Forelimb muscle (tissue), 1 donor: ENCODE data around the gene RLBP1. TPM values are rescaled to one million over a fixed set of nuclear protein-coding genes. Genes with fewer than 3 reads are reported as not detected.
"Not testable (repeated sequence)": the region's sequence is repeated elsewhere in the genome, so short reads cannot be mapped to it uniquely, and the experiment has no call there.

ENCODE experiments used
- DNase-seq: peaks from one replicate; pipeline ENCODE4 v3.0.0-alpha.2; 2013; ENCODE audit warnings: low read depth
- polyA plus RNA-seq: library from polyadenylated mRNA; unstranded; fragments of 120-200 nt; gene quantifications from one replicate; pipeline ENCODE4 v1.2.1, GENCODE V29; 2013; ENCODE audit not compliant: insufficient read length

Gene RLBP1
- polyA plus RNA-seq = 0.28 TPM

DNA sequence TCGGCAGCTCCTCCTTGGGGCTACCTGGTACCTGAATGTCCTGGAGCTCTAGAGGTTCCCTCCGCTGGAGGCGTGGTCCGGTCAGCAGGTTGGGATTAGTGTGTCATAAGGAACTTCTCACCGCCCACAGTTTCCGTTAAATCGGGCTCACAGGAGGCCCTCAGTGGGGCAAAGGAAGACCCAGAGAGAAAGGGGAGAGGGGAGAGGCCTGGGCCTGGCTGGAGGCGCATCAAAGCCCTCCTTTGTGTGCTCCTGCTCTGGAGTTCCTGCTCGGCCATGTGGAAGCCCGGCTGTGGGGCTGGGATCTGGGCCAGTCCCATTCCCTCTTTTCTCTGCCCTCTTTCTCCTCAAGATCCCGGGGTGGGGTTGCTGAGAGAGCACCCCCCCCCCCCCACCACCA lies at the start of gene RLBP1:
Gene RLBP1 (minus strand): TSS at position 37 of the 400 bp plus-strand sequence. CDS start 2,604 bp downstream, outside the sequence.
- DNase-seq = no peak

DNA sequence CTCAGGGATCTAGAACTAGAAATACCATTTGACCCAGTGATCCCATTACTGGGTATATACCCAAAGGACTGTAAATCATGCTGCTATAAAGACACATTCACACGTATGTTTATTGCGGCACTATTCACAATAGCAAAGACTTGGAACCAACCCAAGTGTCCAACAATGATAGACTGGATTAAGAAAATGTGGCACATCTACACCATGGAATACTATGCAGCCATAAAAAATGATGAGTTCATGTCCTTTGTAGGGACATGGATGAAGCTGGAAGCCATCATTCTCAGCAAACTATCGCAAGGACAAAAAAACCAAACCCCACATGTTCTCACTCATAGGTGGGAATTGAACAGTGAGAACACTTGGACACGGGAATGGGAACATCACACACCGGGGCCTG lies 28.8 kb upstream of the RLBP1 start:
- DNase-seq = not testable (repeated sequence)

DNA sequence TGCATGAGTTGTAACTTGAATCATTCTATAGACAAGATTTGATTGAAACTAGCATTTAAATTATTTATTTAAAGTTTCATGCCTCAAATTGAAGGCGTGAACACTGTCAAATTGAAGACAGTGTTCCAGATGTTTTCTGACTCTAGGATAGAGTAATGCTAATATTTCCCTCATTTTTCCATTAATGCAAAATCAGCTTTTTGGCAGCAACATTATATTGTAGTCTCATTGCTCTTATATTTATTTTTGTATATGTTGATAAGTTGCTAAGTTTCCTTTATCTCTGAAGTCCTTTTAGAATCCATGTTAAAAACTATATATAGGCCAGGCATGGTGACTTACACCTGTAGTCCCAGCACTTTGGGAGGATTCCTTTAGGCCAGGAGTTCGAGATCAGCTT lies 27.2 kb upstream of the RLBP1 start:
- DNase-seq = no peak

DNA sequence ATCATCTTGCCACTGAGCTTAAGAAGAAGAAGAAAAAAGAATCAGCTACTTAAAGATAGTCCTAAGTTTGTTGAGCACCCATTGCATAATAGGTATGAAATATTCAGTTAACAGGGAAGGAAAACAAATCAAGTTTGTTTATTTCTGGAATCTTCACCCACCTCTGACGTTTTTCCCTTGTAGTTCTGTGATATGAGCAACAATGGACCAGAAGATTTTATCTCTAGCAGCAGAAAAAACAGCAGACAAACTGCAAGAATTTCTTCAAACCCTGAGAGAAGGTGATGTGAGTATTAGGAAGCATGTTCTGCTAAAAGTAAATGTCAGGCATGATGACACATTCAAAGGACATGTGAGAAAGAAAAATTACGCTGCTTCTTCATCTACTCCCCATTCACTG lies 26.1 kb upstream of the RLBP1 start:
- DNase-seq = no peak

DNA sequence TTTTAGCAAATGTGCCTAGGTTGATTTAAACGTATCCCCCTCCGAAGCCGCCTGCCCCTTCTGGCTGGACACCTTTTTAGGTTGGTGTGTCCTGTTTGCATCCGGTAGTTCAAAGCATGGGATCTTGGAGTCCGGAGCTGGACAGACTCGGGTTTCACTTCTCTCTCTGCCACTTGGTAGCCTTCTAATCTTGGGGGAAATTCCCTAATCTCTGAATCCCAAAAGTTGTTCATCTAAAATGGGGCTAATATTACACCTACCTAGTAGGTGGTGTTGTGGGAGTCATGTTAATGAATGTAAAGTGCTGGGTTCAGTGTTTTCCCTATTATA lies 23.2 kb upstream of the RLBP1 start:
- no peak for DNase-seq

DNA sequence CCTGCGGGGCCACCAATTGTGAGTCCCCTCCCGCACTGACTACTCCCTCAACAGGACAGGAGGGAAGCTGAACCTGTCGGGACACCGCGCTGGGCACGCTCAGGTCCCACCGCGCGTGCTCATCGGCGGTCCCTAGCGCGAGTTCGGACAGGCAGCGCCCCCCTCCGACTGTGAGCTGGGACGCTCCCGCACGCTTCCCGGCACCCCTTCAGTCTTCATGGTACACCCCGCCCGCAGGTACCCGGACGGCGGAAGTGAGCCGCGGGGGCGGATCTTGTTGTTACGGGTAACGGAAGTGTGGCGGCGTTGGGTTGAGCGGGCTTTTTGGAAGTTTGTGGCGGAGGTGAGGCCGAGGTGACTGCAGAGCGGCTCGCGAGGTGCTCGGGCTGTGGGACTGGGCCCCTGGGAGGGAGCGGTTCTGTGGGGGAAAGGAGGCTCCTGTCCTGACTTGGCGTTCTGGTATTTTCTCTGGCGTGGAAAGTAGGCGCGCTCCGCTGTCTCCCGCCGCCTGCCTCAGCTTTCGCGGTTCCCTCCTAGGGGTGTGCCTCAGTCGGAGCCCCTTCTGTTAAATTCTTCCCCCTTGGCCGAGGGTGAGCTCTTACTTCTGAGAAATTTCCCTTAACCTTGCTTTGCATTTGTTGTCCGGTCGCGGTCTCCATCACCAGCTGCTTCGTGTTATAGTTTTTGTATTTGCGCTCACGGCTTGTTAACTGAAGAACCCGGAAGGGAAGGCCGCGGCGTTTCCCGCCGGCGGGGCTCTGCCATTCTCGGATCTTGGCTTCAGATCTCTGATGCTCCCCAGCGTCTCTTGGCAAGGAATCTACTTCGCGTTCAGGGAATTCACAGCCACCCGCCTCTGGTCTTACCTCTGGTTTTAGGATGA lies 22.6 kb upstream of the RLBP1 start, which contains the start of gene FANCI:
Gene FANCI (plus strand): TSS at position 289 of the 883 bp plus-strand sequence. CDS start 3,669 bp downstream, outside the sequence.
- DNase-seq = peak; percentile 77

DNA sequence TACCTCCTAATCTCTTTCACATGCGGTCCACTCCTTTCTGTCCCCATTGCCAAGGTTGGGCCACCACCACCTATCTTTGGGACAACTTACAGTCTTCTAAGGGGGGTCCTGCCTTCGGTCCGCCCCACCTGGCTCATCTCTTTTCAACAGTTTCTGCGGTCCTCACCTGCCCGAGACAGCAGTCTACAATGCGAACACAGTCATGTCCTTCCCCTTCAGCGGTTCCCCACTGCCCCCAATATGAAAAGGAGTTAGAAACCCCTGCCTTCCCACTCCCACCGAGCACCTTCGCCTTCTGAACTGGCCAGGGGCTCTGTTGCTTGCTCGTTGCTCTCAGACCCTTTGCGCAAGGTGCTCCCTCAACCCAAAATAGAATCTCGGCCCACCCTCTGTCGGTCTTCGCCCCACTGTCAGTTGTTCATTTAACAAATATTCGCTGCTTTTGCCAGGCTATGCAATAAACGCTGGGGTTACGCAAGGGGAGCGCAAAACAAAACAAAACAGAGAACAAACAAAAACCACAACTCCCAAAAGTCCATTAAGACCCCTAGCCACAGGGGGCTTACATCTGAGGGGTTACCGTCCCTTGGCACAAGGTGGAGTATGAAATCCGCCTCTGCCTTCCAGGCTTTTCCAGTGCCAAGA lies 21.8 kb upstream of the RLBP1 start:
- no peak for DNase-seq

DNA sequence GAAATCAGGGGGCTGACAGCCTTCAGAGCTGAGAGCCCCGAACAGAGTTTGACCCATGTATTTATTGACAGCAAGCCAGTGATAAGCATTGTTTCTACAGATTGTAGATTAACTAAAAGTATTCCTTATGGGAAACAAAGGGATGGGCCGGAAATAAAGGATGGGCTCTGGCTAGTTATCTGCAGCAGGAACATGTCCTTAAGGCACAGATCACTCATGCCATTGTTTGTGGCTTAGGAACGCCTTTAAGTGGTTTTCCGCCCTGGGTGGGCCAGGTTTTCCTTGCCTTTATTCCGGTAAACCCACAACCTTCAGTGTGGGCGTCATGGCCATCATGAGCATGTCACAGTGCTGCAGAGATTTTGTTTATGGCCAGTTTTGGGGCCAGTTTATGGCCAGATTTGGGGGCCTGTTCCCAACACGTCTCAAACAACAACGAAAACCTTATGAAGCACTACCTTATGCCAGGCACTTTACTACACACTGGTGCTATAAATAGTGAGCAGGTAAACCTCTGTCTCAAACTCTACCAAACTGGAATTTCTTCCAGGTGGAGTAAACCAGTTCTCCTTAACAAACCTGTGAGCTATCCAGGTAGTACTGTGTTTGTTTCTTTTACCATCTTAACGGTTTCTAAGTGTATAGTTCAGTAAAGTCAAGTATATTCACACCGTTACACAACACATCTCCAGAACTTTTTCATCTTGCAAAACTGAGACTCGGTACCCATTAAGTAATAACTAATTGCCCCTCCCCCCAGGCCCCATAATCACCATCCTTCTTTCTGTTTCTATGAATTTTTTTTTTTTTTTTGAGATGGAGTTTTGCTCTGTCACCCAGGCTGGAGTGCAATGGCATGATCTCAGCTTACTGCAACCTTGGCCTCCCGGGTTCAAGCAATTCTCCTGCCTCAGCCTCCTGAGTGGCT lies 18.8 kb upstream of the RLBP1 start:
- DNase-seq = not testable (repeated sequence)

DNA sequence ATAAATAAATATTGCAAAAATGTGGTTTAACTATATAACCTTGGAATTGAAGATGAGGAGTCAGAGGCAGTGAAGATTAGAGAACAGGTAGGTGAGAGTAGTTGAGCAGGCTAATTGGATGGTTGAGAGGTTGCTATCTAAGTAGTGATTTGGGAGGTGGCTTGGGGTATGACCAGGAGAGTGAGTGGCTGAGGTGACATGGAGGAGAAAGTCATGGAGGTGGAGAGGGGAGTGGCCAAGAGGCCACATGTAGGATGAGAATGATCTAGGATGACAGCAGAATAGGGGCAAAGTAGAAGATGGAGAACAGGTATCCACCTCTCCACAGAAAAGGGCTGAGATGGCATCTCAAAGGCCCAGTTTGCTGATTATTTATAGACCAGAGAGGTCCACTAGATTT lies 10.5 kb upstream of the RLBP1 start:
- no peak for DNase-seq

DNA sequence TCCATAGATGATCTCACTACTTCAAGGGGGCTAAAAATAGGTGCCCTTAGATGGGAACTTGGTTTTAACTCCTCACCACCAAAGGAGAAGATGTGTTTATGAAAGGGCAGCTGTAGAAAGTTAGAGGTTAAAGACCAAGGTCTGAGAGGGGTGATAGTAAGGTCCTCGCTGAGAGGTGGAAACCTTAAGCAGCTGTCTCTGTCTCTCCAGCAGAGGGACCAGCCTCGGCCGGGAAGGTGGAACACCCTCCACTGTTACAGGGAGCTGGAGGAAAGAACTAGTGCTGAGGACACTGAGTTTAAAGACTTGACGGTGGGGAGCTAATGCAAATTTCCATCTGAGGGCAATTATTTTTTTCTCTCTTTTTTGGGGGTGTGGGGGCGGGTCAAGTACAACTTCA lies 8.9 kb upstream of the RLBP1 start:
- DNase-seq = no peak

DNA sequence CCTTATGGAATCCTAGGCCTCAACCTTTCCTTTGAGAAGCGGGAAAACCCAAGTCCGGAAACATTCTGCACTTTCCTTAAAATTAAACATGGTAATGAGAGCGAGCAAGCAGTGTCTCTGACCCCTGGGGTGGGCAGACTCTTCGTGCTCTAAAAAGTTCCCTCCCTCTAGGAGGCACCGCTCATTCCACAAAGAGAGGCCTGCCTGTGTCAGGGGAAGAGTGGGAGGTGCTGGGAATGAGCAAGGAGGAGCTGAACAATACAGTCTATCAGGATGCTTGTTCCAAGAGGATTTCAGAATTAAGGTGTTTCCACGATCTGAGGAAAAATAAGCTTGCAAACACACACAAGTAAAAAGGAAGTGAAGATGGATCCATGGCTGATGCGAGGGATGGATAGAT lies 6.0 kb upstream of the RLBP1 start:
- no peak for DNase-seq

DNA sequence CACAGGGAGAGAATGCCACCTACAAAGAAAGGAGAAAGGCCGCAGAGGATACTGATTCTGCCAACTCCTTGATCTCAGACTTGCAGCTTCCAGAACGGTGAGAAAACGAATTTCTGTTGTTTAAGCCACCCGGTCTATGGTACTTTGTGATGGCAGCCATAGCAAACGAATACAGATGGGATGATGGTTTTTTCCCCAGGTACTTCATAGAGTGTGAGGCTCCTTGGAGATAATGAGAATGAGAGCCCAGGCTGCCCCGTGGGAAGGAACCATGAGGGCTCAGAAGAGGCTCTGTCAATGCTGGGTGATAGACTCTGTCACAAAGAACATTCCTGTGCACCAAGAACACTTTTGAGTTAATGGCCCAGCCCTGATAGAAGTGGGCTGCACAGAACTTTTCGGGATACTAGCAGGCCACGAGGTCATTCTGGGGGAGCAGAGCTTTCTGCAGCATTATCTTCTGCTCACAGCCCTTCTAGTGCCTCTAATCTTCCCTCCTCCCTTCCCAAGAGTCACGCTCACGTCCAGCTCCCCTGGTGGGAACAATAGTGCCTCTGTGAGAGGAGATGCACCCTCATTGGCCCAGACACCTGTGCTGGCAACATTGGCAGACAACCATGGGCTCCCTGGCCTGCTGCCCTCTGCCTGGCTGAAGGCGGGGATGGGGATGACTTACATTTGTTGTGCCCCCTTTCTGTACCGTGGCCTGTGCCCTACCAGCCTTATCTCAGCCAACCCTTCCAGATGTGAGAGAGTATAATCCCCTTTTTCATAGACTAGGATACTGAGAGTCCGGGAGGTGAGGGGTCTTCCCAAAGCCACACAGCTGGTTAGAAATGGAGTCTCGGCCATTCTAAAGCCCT lies 5.2 kb upstream of the RLBP1 start:
- DNase-seq = no peak

DNA sequence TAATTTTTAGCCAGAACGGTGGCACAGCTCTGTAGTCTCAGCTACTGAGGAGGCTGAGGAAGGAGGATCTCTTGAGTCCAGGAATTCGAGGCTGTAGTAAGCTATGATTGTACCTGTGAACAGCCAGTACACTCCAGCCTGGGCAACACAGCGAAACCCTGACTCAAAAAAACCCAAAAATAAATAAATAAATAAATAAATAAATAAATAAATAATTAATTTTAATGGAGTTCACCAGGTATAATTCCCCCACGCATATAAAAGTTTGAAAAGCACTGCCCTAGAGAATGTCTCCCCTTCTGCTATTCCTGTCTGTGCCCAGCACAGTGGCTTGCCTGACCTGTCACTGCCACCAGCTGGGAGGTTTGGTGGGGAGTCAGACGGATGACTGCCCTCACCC lies 4.2 kb upstream of the RLBP1 start:
- DNase-seq = no peak

DNA sequence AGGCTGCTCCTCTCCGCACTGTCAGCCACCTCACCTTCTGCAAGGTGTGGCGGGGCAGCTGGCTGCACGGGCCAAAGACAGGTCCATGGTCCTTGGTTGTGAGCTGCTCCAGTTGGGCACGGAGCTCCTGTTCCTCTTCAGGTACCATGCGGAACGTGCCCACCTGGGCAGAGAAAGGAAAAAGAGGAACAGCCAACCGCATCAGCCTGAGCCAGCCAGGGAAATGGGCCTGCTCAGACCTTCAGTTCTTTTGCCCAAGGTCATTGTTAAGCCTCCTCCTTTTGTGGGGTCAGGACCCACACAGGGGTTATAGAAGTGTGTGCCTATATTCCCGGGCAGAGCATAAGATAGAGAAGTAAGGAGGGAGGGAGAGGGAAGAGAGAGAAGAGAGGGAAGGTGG lies 2.8 kb downstream of the RLBP1 start:
- no peak for DNase-seq

DNA sequence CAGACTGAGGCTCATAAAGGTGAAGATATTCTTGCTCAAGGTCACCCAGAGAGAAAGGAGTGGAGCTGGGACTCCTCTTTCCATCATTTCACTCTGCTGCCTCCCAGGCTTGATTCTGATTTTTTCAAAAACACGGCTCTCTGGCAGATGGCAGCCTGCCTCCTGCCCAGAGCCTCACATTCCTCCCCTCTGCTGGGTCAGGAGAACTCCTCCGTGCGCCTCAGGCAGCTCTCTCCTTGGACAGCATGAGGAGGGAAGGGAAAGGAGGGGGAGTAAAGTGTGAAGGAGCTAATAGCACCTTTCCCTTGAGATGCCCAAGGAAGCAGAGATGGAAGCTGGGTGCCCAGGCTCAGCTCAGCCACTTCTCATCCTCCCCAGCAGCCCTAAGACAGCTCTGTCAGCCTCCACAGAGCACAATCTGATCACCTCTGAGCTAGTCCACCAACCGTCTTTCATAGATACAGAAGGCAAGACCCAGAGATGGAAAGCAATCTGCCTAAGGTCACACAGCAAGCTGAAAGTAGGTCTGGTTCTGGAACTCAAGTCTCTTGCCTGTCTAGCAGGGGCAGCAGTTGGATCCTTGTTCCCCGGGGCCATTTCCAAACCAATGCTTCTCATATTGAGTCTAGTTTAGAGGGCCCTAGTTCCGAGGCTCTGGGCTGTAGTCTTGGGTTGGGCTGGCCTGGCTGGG lies 3.5 kb downstream of the RLBP1 start:
- no peak for DNase-seq

DNA sequence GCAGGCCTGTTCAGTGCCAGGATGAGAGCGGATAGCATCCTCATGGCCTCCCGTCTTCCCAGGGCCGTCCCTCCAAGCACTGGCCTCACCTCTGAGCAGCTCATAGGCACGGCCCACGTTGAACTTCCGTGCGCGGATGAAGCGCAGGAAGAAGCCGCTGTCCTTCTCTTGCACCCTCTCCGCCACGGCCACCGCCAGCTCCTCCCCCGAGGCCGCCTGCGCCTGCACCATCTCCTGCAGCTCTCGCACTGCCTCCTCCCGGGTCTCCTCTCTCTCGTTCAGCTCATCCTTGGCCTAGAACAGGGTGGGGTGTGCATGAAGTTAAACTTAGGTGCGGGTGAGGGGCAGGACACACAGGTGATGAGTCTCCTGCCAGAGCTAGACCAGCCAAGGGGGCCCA lies 4.3 kb downstream of the RLBP1 start:
- no peak for DNase-seq

DNA sequence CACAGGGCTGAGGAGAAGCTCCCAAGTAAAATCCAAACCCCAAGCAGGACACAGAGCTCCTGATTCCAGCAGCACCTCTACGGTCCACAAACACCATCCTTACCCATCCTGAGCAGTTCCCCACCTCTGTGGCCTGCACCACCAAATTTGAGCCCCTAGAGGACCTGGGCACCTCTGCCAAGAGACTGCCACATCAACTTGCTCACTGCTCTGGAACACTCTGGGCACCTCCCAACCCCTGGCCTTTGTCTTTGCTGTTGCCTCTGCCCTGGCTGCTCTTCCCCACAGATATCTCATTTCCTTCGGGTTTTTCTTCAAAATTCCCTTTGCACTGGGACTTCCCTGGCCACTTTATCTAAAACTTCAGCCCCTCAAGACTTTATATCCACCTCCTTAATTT lies 5.8 kb downstream of the RLBP1 start:
- DNase-seq = no peak

DNA sequence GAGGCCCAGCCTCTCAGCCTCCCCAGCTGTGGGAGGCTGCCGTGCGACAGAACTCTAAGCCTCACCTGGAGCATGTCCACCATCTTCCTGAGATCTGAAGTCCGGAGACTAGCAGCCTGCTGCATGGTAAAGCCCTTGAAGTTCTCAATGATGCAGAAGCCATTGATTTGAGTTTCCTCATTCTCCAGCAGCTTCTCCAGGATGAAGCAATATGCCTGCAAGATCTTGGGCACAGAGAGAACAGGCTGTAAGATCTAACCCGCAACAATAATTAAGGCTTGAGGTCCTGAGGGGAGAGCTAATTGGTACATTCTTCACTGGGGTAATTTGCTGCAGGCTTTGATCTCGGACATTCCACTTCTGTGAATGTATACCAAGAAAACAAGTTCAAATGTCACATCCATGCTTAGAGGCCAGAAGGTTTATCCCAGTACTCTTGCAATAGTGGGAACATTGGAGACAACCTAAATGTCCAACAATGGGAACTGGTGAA lies 9.7 kb downstream of the RLBP1 start:
- DNase-seq = no peak

DNA sequence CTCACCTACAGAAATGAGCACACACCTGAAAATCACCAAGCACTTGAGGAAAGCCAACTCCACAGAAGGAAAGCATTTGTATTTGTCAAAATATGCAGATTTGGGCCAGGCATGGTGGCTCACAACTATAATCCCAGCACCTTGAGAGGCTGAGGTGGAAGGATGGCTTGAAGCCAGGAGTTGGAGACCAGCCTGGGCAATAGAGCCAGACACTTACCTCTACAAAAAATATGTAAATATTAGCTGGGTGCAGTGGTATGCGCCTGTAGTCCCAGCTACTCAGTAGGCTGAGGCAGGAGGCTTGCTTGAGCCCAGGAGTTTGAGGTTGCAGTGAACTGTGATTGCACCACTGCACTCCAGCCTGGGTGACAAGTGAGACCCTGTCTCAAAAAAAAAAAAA lies 12.3 kb downstream of the RLBP1 start:
- DNase-seq = no peak

DNA sequence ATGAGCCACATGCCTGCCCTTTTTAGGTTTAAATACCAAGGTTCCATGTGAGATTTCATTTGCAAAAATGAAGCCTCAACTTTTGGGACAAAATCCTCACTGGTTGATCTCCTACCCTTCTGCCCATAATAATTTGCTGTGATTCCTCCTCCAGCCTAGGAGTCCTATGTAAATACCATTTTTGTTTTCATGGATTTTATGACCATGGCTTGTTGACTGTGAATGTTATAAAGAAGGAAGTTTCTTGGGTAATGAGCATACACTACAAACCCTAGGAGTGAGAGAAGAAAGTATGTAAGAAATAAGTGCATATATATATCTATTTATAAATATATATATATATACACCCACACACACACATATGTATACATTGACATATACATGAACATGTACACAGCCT lies 13.1 kb downstream of the RLBP1 start:
- DNase-seq = no peak
